H9 (cell line): ENCODE results near the gene TRAPPC13. TPM values are rescaled to one million over a fixed set of nuclear protein-coding genes. Genes with fewer than 3 reads are reported as not detected.
"Not testable (repeated sequence)": the region's sequence is repeated elsewhere in the genome, so short reads cannot be mapped to it uniquely, and the experiment has no call there.

ENCODE experiments used
- DNase-seq: peaks from one replicate; pipeline ENCODE4 v3.0.0-alpha.2; 2017
- H2AFZ ChIP-seq: one replicate; pipeline ENCODE4 v1.6.1; 2013; ENCODE audit warnings: mild to moderate bottlenecking, low read length, control low read depth, moderate library complexity
- H2AK5ac ChIP-seq: 2 replicates; pipeline ENCODE4 v1.6.1; 2013; ENCODE audit warnings: low read length, control low read depth, mixed read lengths; ENCODE audit not compliant: insufficient read length
- H2BK120ac ChIP-seq: one replicate; pipeline ENCODE4 v1.6.1; 2013; ENCODE audit warnings: low read depth, mild to moderate bottlenecking, low read length, control low read depth, inconsistent platforms; ENCODE audit not compliant: poor library complexity, severe bottlenecking
- H2BK12ac ChIP-seq: 2 replicates; pipeline ENCODE4 v1.6.1; 2013; ENCODE audit warnings: low read length, control low read depth, mixed read lengths, low read depth; ENCODE audit not compliant: insufficient read length
- H2BK15ac ChIP-seq: 2 replicates; pipeline ENCODE4 v1.6.1; 2013; ENCODE audit warnings: low read depth, low read length, control low read depth
- H2BK20ac ChIP-seq: one replicate; pipeline ENCODE4 v1.6.1; 2013; ENCODE audit warnings: low read depth, mild to moderate bottlenecking, low read length, control low read depth, inconsistent platforms; ENCODE audit not compliant: poor library complexity, severe bottlenecking
- H2BK5ac ChIP-seq: 2 replicates; pipeline ENCODE4 v1.6.1; 2013; ENCODE audit warnings: low read length, control low read depth, mixed read lengths; ENCODE audit not compliant: insufficient read length
- H3K14ac ChIP-seq: 2 replicates; pipeline ENCODE4 v1.6.1; 2013; ENCODE audit warnings: low read length, control low read depth; ENCODE audit not compliant: insufficient read depth
- H3K18ac ChIP-seq: 2 replicates; pipeline ENCODE4 v1.6.1; 2013; ENCODE audit warnings: low read depth, mild to moderate bottlenecking, mixed read lengths, low read length, control low read depth; ENCODE audit not compliant: insufficient read length
- H3K23ac ChIP-seq: 2 replicates; pipeline ENCODE4 v1.6.1; 2013; ENCODE audit warnings: low read length, control low read depth, mixed read lengths, low read depth; ENCODE audit not compliant: insufficient read length
- H3K23me2 ChIP-seq: 2 replicates; pipeline ENCODE4 v1.6.1; 2013; ENCODE audit warnings: low read depth, mild to moderate bottlenecking, mixed read lengths, low read length, control low read depth; ENCODE audit not compliant: insufficient read length, poor library complexity, severe bottlenecking
- H3K27ac ChIP-seq: 2 replicates; pipeline ENCODE4 v1.5.1; 2013; ENCODE audit warnings: low read length, control low read depth, mixed read lengths, low read depth; ENCODE audit not compliant: insufficient read length
- H3K27me3 ChIP-seq: 2 replicates; pipeline ENCODE4 v1.6.1; 2013; ENCODE audit warnings: low read length, control low read depth, inconsistent platforms; ENCODE audit not compliant: insufficient read depth
- H3K4ac ChIP-seq: 2 replicates; pipeline ENCODE4 v1.6.1; 2013; ENCODE audit warnings: low read depth, mild to moderate bottlenecking, control low read depth, inconsistent platforms, low read length, moderate library complexity
- H3K4me1 ChIP-seq: 2 replicates; pipeline ENCODE4 v1.6.1; 2013; ENCODE audit warnings: low read length, control low read depth, inconsistent platforms; ENCODE audit not compliant: insufficient read depth
- H3K4me2 ChIP-seq: 2 replicates; pipeline ENCODE4 v1.6.1; 2013; ENCODE audit warnings: low read length, control low read depth, mixed read lengths; ENCODE audit not compliant: insufficient read length, insufficient read depth
- H3K56ac ChIP-seq: 2 replicates; pipeline ENCODE4 v1.6.1; 2013; ENCODE audit warnings: low read depth, mild to moderate bottlenecking, mixed read lengths, low read length, control low read depth; ENCODE audit not compliant: insufficient read length
- H3K79me1 ChIP-seq: 2 replicates; pipeline ENCODE4 v1.6.1; 2013; ENCODE audit warnings: low read depth, mild to moderate bottlenecking, moderate library complexity, low read length, control low read depth, inconsistent platforms; ENCODE audit not compliant: insufficient read depth, poor library complexity, severe bottlenecking
- H3K79me2 ChIP-seq: 2 replicates; pipeline ENCODE4 v1.6.1; 2013; ENCODE audit warnings: low read length, control low read depth, inconsistent platforms; ENCODE audit not compliant: insufficient read depth
- H3K9ac ChIP-seq: 2 replicates; pipeline ENCODE4 v1.6.1; 2013; ENCODE audit warnings: low read length, control low read depth, mixed read lengths; ENCODE audit not compliant: insufficient read length; ENCODE audit errors: extremely low read depth
- H3K9me3 ChIP-seq: one replicate; pipeline ENCODE4 v1.6.1; 2013; ENCODE audit warnings: low read depth, low read length, inconsistent platforms; ENCODE audit not compliant: control insufficient read depth
- H3T11ph ChIP-seq: one replicate; pipeline ENCODE4 v1.6.1; 2013; ENCODE audit warnings: mild to moderate bottlenecking, low read length, control low read depth, inconsistent platforms
- H4K20me1 ChIP-seq: one replicate; pipeline ENCODE4 v1.6.1; 2013; ENCODE audit not compliant: control insufficient read depth, insufficient read length, insufficient read depth
- H4K5ac ChIP-seq: 2 replicates; pipeline ENCODE4 v1.6.1; 2013; ENCODE audit warnings: low read depth, mild to moderate bottlenecking, mixed read lengths, low read length, control low read depth; ENCODE audit not compliant: insufficient read length
- H4K8ac ChIP-seq: replicated peaks from 2 replicates; pipeline ENCODE4 v1.6.1; 2013; ENCODE audit warnings: low read length, control low read depth, mixed read lengths, low read depth; ENCODE audit not compliant: insufficient read length
- H4K91ac ChIP-seq: 2 replicates; pipeline ENCODE4 v1.6.1; 2013; ENCODE audit warnings: low read depth, mild to moderate bottlenecking, moderate library complexity, mixed read lengths, low read length, control low read depth; ENCODE audit not compliant: insufficient read length
- H3K27ac Mint-ChIP-seq, 3 experiments: 2 replicates in 2 of 3; 3 replicates in 1 of 3; pipeline ENCODE4 v1.8.0; 2020 to 2021; ENCODE audit warnings: mixed read lengths in 3 of 3, mild to moderate bottlenecking in 1 of 3, moderate library complexity in 1 of 3
- H3K27me3 Mint-ChIP-seq: 2 replicates; pipeline ENCODE4 v1.8.0; 2021; ENCODE audit warnings: low read depth, mild to moderate bottlenecking, moderate library complexity, mixed read lengths
- H3K36me3 Mint-ChIP-seq, 3 experiments: 2 replicates in 2 of 3; 3 replicates in 1 of 3; pipeline ENCODE4 v1.8.0; 2020 to 2021; ENCODE audit warnings: low read depth in 3 of 3, mixed read lengths in 3 of 3; ENCODE audit not compliant: insufficient read depth in 1 of 3
- H3K4me1 Mint-ChIP-seq, 2 experiments: 2 replicates each; pipeline ENCODE4 v1.8.0; 2020; ENCODE audit warnings: mixed read lengths in 2 of 2
- H3K4me3 Mint-ChIP-seq, 2 experiments: 2 replicates in 1 of 2; 3 replicates in 1 of 2; pipeline ENCODE4 v1.8.0; 2020 to 2021; ENCODE audit warnings: mild to moderate bottlenecking in 2 of 2, mixed read lengths in 2 of 2, moderate library complexity in 1 of 2
- H3K9me3 Mint-ChIP-seq, 2 experiments: 2 replicates in 1 of 2; 3 replicates in 1 of 2; pipeline ENCODE4 v1.8.0; 2020; ENCODE audit warnings: mild to moderate bottlenecking in 2 of 2, mixed read lengths in 2 of 2, moderate library complexity in 1 of 2
- WGBS: extraction: QIAGEN DNeasy Blood & Tissue Kit; methylation state at CpG from one replicate; pipeline ENCODE4 v1.1.7; 2013; ENCODE audit warnings: missing lambda C conversion rate, low lambda C conversion rate, mixed read lengths; ENCODE audit not compliant: insufficient read length; ENCODE audit errors: extremely low coverage; 5-methylcytosine and 5-hydroxymethylcytosine counted together
- total RNA-seq: library from RNA; stranded (reverse); gene quantifications from 2 replicates; pipeline ENCODE4 v1.2.1, GENCODE V29; 2021
- TF ChIP-seq, protein P1 (sequence below): fragments of 200-600 bp; sonication (generic); conservative IDR thresholded peaks from 3 replicates; pipeline ENCODE4 v1.8.0; 2021; ENCODE audit warnings: antibody characterized with exemption, mild to moderate bottlenecking

Gene TRAPPC13
- total RNA-seq, 1 experiment from 2014 or later: 16.7 TPM

DNA sequence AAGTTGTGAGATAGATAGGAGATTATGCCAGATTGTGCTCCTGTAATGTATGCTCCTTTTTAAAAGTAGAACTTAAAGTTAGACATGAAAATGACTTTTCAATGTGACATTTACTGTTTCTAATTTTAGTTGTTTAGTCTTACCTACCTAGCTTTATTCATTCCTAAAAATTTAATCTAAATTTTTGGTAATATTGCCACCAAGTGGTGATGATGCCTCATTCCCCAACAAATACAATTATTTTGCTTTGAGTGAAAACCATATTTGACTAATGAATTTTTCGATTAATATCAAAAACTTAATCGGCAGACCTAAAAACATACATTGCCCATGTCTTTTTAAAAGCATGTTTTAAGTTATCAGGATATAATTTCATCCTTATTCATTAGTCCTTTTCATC, 36.1 kb upstream of the TRAPPC13 start:
- no peak overlapping the region for H2AFZ ChIP-seq
- Mint-ChIP-seq H3K9me3 (no peaks in the 10 kb centered on the region), H3K4me3 (no peak overlapping the region), H3K27me3 (no peaks in the 10 kb centered on the region), H3K4me1 (no peaks in the 10 kb centered on the region), H3K36me3 (peaks cover 14 to 41% (median 28%) of the 10 kb centered on the region in 3 experiments; a peak in 5 of 7 replicates), H3K27ac (no peak overlapping the region)
- H3K56ac ChIP-seq: no peak overlapping the region
- no peak overlapping the region for H2BK120ac ChIP-seq
- no peak overlapping the region for H4K8ac ChIP-seq
- no peaks in the 10 kb centered on the region for H3K4me1 ChIP-seq
- no peak overlapping the region for H3K9ac ChIP-seq
- TF ChIP-seq, protein P1, sequence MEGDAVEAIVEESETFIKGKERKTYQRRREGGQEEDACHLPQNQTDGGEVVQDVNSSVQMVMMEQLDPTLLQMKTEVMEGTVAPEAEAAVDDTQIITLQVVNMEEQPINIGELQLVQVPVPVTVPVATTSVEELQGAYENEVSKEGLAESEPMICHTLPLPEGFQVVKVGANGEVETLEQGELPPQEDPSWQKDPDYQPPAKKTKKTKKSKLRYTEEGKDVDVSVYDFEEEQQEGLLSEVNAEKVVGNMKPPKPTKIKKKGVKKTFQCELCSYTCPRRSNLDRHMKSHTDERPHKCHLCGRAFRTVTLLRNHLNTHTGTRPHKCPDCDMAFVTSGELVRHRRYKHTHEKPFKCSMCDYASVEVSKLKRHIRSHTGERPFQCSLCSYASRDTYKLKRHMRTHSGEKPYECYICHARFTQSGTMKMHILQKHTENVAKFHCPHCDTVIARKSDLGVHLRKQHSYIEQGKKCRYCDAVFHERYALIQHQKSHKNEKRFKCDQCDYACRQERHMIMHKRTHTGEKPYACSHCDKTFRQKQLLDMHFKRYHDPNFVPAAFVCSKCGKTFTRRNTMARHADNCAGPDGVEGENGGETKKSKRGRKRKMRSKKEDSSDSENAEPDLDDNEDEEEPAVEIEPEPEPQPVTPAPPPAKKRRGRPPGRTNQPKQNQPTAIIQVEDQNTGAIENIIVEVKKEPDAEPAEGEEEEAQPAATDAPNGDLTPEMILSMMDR: no peak; the same call in 2 of the 3 replicates
- no peaks in the 10 kb centered on the region for H3K9me3 ChIP-seq
- no peak overlapping the region for H3K23ac ChIP-seq
- H2BK20ac ChIP-seq: no peak overlapping the region
- no peak overlapping the region for H3K4me2 ChIP-seq
- no peak overlapping the region for H4K5ac ChIP-seq
- no peak overlapping the region for H3K18ac ChIP-seq
- H3K4ac ChIP-seq: no peak overlapping the region
- H3K27me3 ChIP-seq: no peaks in the 10 kb centered on the region
- no peak for DNase-seq
- H3K79me2 ChIP-seq: no peaks in the 10 kb centered on the region
- no peak overlapping the region for H2BK15ac ChIP-seq
- H3K79me1 ChIP-seq: no peaks in the 10 kb centered on the region
- no peak overlapping the region for H2BK5ac ChIP-seq
- no peak overlapping the region for H3K27ac ChIP-seq
- WGBS: no CpG with 5 or more reads among the region's 2 CpGs
- H3K23me2 ChIP-seq: no peaks in the 10 kb centered on the region
- no peak overlapping the region for H4K91ac ChIP-seq
- no peak overlapping the region for H3K14ac ChIP-seq
- no peak overlapping the region for H3T11ph ChIP-seq
- H2BK12ac ChIP-seq: no peak overlapping the region
- H4K20me1 ChIP-seq: no peaks in the 10 kb centered on the region
- no peak overlapping the region for H2AK5ac ChIP-seq

DNA sequence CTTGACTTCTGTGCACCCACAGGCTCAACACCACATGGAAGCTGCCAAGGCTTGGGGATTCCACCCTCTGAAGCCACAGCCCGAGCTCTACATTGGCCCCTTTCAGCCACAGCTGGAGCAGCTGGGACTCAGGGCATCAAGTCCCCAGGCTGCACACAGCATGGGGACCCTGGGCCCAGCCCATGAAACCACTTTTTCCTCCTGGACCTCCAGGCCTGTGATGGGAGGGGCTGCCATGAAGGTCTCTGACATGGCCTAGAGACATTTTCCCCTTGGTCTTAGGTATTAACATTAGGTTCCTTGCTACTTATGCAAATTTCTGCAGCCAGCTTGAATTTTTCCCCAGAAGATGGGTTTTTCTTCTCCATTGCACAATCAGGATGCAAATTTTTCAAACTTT, 23.1 kb upstream of the TRAPPC13 start:
- not testable (repeated sequence) for H3K27me3 ChIP-seq, H3K27ac ChIP-seq, H3K4ac ChIP-seq, H3K79me1 ChIP-seq, H2AFZ ChIP-seq, H4K20me1 ChIP-seq, H2BK120ac ChIP-seq, H2BK12ac ChIP-seq, H3K23ac ChIP-seq, H3K4me1 Mint-ChIP-seq, H3K9ac ChIP-seq, H3K56ac ChIP-seq, H4K5ac ChIP-seq, H3K23me2 ChIP-seq, H2BK20ac ChIP-seq, H3T11ph ChIP-seq, H3K4me1 ChIP-seq, H3K4me2 ChIP-seq, DNase-seq, H3K18ac ChIP-seq, H3K9me3 ChIP-seq, H2AK5ac ChIP-seq, H2BK5ac ChIP-seq, H3K79me2 ChIP-seq, H3K27ac Mint-ChIP-seq, H3K4me3 Mint-ChIP-seq, H4K8ac ChIP-seq, H2BK15ac ChIP-seq, H4K91ac ChIP-seq, H3K27me3 Mint-ChIP-seq, H3K14ac ChIP-seq
- peaks cover 17 to 26% of the 10 kb centered on the region in 2 experiments for H3K9me3 Mint-ChIP-seq
- H3K36me3 Mint-ChIP-seq: peaks cover 48 to 66% (median 61%) of the 10 kb centered on the region in 3 experiments
- WGBS: no CpG with 5 or more reads among the region's 1 CpG
